Neural progenitor cell (in vitro differentiated cells): ENCODE data around the gene HSPA4L. TPM values are rescaled to one million over a fixed set of nuclear protein-coding genes. Genes with fewer than 3 reads are reported as not detected.

Experiments
- DNase-seq: peaks from one replicate; pipeline ENCODE4 v3.0.0-alpha.2; 2016; ENCODE audit warnings: low spot score
- H2AFZ ChIP-seq: fragments of 200-600 bp; sonication (generic); replicated peaks from 2 replicates; pipeline ENCODE4 v1.6.1; 2016; ENCODE audit warnings: antibody characterized with exemption
- H3F3A ChIP-seq: fragments of 200-600 bp; sonication (generic); 2 replicates; pipeline ENCODE4 v1.6.1; 2016; ENCODE audit warnings: antibody characterized with exemption, low read depth
- H3K27ac ChIP-seq: fragments of 200-600 bp; sonication (generic); 2 replicates; pipeline ENCODE4 v1.5.1; 2016; ENCODE audit warnings: mild to moderate bottlenecking
- H3K27me3 ChIP-seq: fragments of 200-600 bp; sonication (generic); 2 replicates; pipeline ENCODE4 v1.6.1; 2016; ENCODE audit warnings: mild to moderate bottlenecking, moderate library complexity
- H3K36me3 ChIP-seq: fragments of 200-600 bp; sonication (generic); 2 replicates; pipeline ENCODE4 v1.5.1; 2016
- H3K4me1 ChIP-seq: fragments of 200-600 bp; sonication (generic); 2 replicates; pipeline ENCODE4 v1.6.1; 2016; ENCODE audit warnings: mixed run types
- H3K4me2 ChIP-seq: fragments of 200-600 bp; sonication (generic); 2 replicates; pipeline ENCODE4 v1.6.1; 2016
- H3K4me3 ChIP-seq: fragments of 200-600 bp; sonication (generic); 2 replicates; pipeline ENCODE4 v1.5.1; 2016
- H3K79me2 ChIP-seq: fragments of 200-600 bp; sonication (generic); 2 replicates; pipeline ENCODE4 v1.6.1; 2016; ENCODE audit warnings: low read depth
- H3K9ac ChIP-seq: fragments of 200-600 bp; sonication (generic); 2 replicates; pipeline ENCODE4 v1.6.1; 2016
- H3K9me3 ChIP-seq: fragments of 200-600 bp; sonication (generic); 2 replicates; pipeline ENCODE4 v1.5.1; 2016; ENCODE audit warnings: low read depth
- H4K20me1 ChIP-seq: fragments of 200-600 bp; sonication (generic); 2 replicates; pipeline ENCODE4 v1.6.1; 2016; ENCODE audit warnings: low read depth
- H3K27ac Mint-ChIP-seq: 3 replicates; pipeline ENCODE4 v1.8.0; 2021; ENCODE audit warnings: mixed read lengths
- H3K27me3 Mint-ChIP-seq: 2 replicates; pipeline ENCODE4 v1.8.0; 2022; ENCODE audit warnings: low read depth, mild to moderate bottlenecking, inconsistent platforms, moderate library complexity, mixed read lengths; ENCODE audit not compliant: insufficient read depth
- H3K36me3 Mint-ChIP-seq: 3 replicates; pipeline ENCODE4 v1.8.0; 2021; ENCODE audit warnings: mixed read lengths
- H3K4me1 Mint-ChIP-seq: 3 replicates; pipeline ENCODE4 v1.8.0; 2021; ENCODE audit warnings: mixed read lengths
- H3K4me3 Mint-ChIP-seq: 3 replicates; pipeline ENCODE4 v1.8.0; 2021; ENCODE audit warnings: mild to moderate bottlenecking, moderate library complexity, mixed read lengths
- H3K9me3 Mint-ChIP-seq: 3 replicates; pipeline ENCODE4 v1.8.0; 2020; ENCODE audit warnings: mixed read lengths
- CTCF ChIP-seq: fragments of 200-600 bp; sonication (generic); IDR thresholded peaks from 2 replicates; pipeline ENCODE4 v1.5.1; 2017; ENCODE audit warnings: antibody characterized with exemption, mild to moderate bottlenecking
- EZH2 ChIP-seq: fragments of 200-600 bp; sonication (generic); IDR thresholded peaks from 2 replicates; pipeline ENCODE4 v1.6.1; 2017; ENCODE audit warnings: antibody characterized with exemption, mild to moderate bottlenecking, moderate library complexity
- EZH2phosphoT487 ChIP-seq: fragments of 200-600 bp; sonication (generic); IDR thresholded peaks from 2 replicates; pipeline ENCODE4 v1.6.1; 2017; ENCODE audit warnings: antibody characterized with exemption
- total RNA-seq: library from RNA; depleted of rRNA; stranded (reverse); fragments of >200 nt; gene quantifications from 2 replicates; pipeline ENCODE4 v1.2.3, GENCODE V29; 2015; ENCODE audit warnings: low replicate concordance

Gene HSPA4L
- total RNA-seq, 1 donor from 2014 or later, result 0.67 TPM

GRCh38 chr4:127781300-127782024, 660 bp upstream of the HSPA4L start:
- Histone ChIP-seq H4K20me1 (no peaks in the 10 kb centered on the region), H3F3A (peaks cover 11% of the 10 kb centered on the region), H3K4me2 (peak overlapping the region; percentile 88), H3K9me3 (no peaks in the 10 kb centered on the region), H3K27ac (no peak overlapping the region), H3K79me2 (no peaks in the 10 kb centered on the region), H3K9ac (no peak overlapping the region), H3K27me3 (peaks cover 55% of the 10 kb centered on the region), H2AFZ (peak overlapping the region; percentile 80), H3K36me3 (no peaks in the 10 kb centered on the region), H3K4me1 (peaks cover 13% of the 10 kb centered on the region), H3K4me3 (peak overlapping the region; percentile 54)
- Mint-ChIP-seq H3K27me3 (peaks cover 16% of the 10 kb centered on the region), H3K27ac (no peak overlapping the region), H3K36me3 (no peaks in the 10 kb centered on the region), H3K9me3 (no peaks in the 10 kb centered on the region), H3K4me3 (peak overlapping the region; percentile 74), H3K4me1 (peaks cover 26% of the 10 kb centered on the region)
- DNase-seq, result no peak
- TF ChIP-seq CTCF (no peak), EZH2 (no peak), EZH2phosphoT487 (no peak)

- no peak overlapping the region for H3K27ac Mint-ChIP-seq
- peak; percentile 95 for DNase-seq
- Histone ChIP-seq H3K9me3 (no peaks in the 10 kb centered on the region), H3F3A (peaks cover 11% of the 10 kb centered on the region), H3K27me3 (peaks cover 55% of the 10 kb centered on the region), H3K4me3 (peak overlapping the region; percentile 54), H3K4me2 (peak overlapping the region; percentile 88), H3K9ac (no peak overlapping the region), H3K4me1 (peaks cover 13% of the 10 kb centered on the region), H4K20me1 (no peaks in the 10 kb centered on the region), H3K36me3 (no peaks in the 10 kb centered on the region), H3K27ac (no peak overlapping the region), H3K79me2 (no peaks in the 10 kb centered on the region), H2AFZ (peak overlapping the region; percentile 80)
- H3K4me3 Mint-ChIP-seq, result peak overlapping the region; percentile 66
- H3K4me1 Mint-ChIP-seq, result peaks cover 26% of the 10 kb centered on the region
- H3K27me3 Mint-ChIP-seq, result peaks cover 16% of the 10 kb centered on the region
- H3K36me3 Mint-ChIP-seq, result no peaks in the 10 kb centered on the region
- no peak for TF ChIP-seq CTCF
- no peak for TF ChIP-seq EZH2
- TF ChIP-seq EZH2phosphoT487, result no peak
- H3K9me3 Mint-ChIP-seq, result no peaks in the 10 kb centered on the region
Observed at GRCh38 chr4:127782025-127782274, 172 bp upstream of the HSPA4L start.

GRCh38 chr4:127783026-127783769, 1.1 kb downstream of the HSPA4L start:
- no peaks in the 10 kb centered on the region for H3K9me3 ChIP-seq
- Mint-ChIP-seq H3K27me3 (peaks cover 16% of the 10 kb centered on the region), H3K4me1 (peaks cover 14% of the 10 kb centered on the region), H3K36me3 (no peaks in the 10 kb centered on the region), H3K9me3 (no peaks in the 10 kb centered on the region), H3K4me3 (peak overlapping the region; percentile 99), H3K27ac (no peak overlapping the region)
- no peak overlapping the region for H3K27ac ChIP-seq
- peak; percentile 75 for TF ChIP-seq EZH2phosphoT487
- peak; percentile 80 for TF ChIP-seq EZH2
- TF ChIP-seq CTCF, result no peak
- H4K20me1 ChIP-seq, result no peaks in the 10 kb centered on the region
- H2AFZ ChIP-seq, result peak overlapping the region; percentile 80
- no peaks in the 10 kb centered on the region for H3K79me2 ChIP-seq
- H3K4me2 ChIP-seq, result peak overlapping the region; percentile 88
- DNase-seq, result peak; percentile 53
- H3K27me3 ChIP-seq, result peaks cover 55% of the 10 kb centered on the region
- peak overlapping the region; percentile 54 for H3K4me3 ChIP-seq
- no peak overlapping the region for H3K9ac ChIP-seq
- H3K36me3 ChIP-seq, result no peaks in the 10 kb centered on the region
- H3K4me1 ChIP-seq, result peaks cover 6% of the 10 kb centered on the region
- H3F3A ChIP-seq, result peaks cover 11% of the 10 kb centered on the region
